Endometrial microvascular endothelial cells (primary cell): ENCODE measurements around the gene CYB5A. TPM values are rescaled to one million over a fixed set of nuclear protein-coding genes. Genes with fewer than 3 reads are reported as not detected.

ENCODE experiments used
- in situ Hi-C: cut with HindIII; loops from 2 replicates; pipeline ENCODE4 v1.10.0; 2017; ENCODE audit warnings: low sequenced_read_pairs, low pct_unique_long_range_greater_than_20kb; ENCODE audit errors: inconsistent ontology term
- total RNA-seq: library from RNA; depleted of rRNA; stranded (reverse); fragments of >200 nt; gene quantifications from one replicate; pipeline ENCODE4 v1.2.3, GENCODE V29; 2015; ENCODE audit errors: inconsistent ontology term

Gene CYB5A
- total RNA-seq, 1 donor from 2014 or later = 40.3 TPM

DNA sequence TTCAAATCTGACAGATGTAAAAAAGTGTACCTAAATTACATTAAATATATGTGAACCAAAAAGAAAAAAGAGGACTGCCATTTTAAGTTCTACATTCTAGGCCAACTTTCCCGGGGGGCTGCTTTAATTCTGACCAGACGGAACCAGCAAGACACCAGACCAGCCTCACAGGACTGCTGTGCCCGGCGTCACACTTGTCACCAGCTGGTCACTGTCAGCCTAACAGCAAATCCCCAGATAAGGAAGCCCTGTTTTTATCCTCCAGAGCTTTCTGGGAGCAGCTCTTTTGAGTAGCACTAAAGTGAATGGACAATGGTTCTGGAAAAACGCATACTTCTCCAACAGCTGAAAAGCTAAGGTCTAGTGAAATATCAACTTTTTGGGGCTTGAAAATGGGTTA, 35.6 kb downstream of the CYB5A start:
- in situ Hi-C loops = no loop called here

DNA sequence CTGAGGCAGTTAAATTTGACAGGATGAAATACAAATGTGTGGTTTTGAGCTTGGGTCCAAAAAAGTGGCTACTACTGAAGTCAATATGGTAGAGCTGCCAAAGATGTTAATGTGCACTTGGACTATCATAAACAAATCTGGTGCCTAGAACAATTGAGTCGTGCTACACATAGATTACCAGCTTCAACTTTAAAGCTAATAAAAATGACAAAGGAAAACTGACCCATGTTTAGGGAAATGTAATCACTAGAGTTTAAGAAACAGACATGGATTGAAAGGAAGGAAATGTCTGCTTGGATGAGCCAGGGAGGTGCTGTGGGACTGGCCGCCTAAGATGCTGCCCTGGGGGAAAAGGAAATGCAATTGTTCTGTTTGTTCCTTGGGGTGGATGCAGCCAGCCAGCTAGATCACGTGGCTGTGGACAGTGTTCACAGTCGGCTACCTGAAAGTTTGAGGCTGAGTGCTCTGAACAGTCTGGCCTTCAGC, 36.6 kb downstream of the CYB5A start:
- in situ Hi-C loops = no loop called here

DNA sequence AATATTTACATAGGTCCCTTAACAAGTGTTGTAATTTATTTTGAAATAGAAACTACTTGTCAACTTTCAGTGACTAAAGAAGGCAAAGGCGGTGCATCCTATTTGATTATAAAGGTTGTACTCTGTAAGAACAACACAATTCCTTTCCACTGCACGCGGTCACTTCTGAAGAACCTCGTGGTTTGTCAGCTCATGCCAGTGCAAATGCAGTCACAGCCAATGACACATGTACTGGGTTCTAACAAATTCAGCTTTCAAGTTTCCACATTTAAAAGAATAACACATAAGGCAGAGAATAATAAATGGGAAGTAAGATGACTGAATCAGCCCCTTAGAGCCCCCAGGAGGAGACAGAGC, 39.7 kb downstream of the CYB5A start:
- in situ Hi-C loops = no loop called here

DNA sequence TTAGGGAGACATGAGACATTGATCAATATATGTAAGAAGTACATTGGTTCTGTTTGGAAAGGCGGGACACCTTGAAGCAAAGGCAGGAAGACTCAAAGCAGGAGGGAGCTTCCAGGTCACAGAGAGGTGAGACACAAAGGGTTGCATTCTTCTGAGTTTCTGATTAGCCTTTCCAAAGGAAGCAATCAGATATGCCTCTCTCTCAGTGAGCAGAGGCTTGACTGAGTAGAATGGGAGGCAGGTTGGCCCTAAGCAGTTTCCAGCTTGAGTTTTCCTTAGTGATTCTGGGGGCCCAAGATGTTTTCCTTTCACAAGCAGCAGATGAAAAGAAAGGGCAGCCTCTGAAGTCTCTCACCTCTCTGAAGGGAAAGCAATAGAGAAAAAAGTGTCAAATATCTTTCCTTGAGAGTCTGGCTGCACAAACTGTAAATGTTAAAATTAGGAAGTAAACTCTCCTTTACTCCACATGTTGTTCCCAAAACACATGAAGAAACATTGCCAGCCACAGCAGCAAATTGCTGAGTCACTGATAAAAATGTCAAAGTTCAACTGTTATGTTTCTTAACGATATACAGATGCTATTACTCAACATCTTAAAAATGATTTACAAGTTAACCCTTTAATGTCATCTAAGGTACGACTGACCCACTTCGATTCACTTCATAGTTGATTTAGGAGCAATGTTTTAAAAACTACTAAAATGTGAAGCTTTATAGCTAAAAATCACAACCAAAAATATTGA, 40.3 kb downstream of the CYB5A start:
- in situ Hi-C loops = no loop called here

DNA sequence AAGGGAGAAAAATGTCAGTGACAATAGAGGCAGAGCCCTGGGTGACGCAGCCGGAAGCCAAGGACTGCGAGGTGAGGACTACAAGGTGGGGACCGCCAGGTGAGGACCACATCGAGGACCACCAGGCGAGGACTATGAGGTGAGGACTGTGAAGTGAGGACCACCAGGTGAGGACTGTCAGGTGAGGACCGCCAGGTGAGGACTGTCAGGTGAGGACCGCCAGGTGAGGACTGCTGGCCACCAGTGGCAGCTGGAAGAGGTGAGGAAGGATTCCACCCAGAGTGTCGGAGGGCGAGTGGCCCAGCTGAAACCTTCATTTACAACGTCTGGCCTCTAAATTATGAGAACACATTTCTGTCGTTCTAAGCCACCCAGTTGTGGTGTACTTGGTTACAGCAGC, 41.6 kb downstream of the CYB5A start:
- in situ Hi-C loops = no loop called here

DNA sequence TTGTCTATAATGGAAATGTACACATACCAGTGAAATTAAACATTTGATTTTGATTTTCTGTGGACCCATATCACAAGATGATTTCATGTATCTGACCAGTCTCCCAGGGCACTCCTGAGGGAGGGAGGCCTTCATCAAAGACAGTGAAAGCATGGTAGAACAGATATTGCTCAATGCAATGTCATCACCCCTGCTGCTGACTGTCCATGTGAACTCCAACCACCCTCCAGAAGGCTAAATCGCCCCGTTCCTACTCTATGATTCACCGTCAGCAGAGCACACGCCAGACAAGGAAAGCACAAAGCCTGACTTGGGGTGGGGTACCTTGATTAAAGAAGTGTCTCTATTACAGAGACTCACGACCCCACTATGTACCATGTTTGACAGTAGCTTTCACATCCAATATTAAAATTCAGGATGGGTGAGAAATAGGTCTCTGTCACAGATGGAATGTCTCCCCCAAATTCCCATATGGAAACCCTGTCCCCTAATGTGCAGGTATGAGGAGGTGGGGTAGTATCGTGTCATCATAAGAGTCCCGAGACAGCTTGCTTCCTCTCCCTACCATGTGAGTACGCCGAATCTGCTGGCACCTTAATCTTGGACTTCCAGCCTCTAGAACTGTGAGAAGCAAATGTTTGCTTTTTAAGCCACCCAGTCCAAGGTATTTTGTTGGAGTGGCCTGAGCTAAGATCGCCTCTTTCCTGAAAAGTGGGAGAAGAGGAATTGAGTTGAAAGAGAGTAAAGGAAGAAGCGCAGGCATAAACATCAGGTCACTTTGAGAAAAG, 42.4 kb downstream of the CYB5A start:
- in situ Hi-C loops = no loop called here

DNA sequence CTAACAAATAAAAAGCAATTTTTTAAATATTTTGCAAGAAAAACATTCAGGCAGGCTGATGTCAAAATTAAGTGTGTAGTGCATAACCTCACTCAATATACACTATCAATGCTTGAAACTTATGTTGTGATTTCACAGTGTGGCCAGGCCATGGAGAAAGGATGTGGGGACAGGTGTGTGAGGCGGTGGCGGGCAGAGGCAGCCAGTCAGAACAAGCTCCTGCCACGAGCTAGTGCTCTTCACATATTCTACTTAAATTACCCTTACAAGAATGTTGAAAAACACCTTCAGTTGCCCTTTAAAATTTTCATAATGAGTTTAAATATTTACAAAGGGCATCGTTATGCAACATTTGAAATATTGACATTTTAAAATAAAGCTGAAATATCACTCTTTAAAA, 43.2 kb downstream of the CYB5A start:
- in situ Hi-C loops = no loop called here

DNA sequence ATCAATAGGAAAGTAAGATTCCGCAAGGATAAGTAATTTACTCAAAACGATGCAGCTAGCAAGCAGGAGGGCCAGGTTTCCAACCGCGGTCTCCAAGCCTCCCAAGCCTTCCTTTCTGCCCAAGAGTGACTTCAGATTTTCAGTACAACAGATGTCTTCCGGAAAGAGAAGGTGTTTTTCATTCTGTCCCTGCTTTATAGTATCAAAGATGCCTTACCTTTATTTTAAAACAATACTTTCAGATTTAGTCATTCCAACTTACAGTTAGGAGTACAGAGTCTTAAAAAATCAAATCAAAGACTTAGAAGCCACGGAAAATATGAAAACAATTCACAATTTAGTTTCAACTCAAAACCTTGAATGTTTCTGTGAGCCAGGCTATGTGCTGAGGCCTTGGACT, 43.6 kb downstream of the CYB5A start:
- in situ Hi-C loops = no loop called here

DNA sequence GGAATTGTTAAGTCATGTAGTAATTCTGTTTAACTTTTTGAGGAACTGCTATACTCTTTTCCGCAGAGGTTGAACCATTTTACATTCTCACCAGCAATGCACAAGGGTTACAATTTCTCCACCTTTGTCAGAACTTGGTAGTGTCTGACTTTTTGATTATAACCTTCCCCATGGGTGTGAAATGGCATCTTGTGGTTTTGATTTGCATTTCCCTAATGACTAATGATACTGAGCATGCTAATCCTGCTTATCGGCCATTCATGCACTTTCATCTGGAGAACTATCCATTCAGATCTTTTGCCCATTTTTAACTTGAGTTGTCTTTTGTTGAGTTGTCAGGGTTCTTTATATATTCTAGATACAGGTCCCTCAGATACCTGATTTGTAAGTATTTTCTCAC, 47.2 kb downstream of the CYB5A start:
- in situ Hi-C loops = no loop called here

DNA sequence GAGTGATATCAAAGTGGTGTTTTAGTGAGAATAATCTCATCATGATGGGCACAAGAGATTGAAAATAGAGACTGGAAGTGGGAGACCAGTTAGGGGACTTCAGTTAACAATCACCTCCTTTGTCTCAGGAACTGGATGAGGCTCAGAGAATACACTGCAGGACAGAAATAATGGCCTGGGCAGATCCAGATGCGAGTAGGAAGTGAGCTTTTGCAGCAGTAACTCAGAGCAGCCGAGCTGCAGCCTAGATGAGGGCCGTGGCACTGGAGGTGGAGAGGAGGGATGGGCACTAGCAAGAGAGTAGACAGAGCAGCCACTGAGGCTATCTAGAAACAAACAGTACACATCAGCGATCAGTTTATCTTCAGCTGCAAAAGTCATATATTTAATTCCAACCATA, 48.6 kb downstream of the CYB5A start:
- in situ Hi-C loops = no loop called here

DNA sequence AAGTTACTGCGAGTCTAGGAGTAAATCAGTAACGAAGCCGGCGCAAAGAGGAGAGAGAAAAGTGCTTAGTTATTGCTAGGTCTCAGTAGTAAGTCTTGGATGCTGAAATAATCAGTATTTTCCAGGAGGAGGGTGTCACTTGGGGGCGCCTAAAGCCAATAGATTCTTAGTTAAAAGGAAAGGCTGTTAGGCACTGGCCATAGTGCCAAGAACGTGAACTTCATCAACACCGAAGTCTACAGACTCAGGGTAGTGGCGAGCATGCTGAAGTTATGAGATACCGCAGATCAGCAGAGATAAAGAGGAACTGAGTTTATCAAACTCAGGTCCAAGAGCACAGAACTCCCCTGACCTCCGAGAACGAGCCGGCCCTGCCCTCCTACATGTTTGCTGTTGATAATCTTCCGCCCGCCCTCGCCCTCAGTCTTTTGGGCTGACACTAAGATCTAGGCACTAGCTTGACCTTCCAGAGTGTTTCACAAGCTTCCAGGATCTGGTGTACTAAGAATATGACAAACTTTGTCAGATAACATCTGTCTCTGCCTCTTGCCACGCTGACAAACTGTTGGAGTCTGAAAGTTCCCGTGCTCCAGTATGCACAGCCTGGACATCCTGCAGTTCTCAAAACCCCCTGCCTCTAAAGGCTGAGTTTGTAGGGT, 49.2 kb downstream of the CYB5A start:
- in situ Hi-C loops = no loop called here

DNA sequence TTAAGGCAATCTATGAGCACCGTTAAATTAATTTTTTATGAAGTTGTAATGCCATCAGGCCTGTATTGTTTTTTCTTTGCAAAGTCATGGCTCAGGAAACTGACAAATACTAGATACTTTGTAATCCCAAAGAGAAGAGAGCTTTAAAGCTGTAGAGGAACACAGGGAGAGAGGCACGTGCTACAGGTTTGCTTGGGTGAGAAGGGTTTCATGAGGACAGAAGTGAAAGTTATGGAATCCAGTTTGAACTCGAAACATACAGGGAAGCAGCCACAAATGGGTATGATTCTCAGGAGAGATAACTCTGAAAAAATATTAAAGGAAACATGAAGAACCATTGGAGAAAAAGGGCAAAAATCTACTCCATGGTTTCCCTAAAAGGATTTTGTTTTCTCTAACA, 49.8 kb downstream of the CYB5A start:
- in situ Hi-C loops = no loop called here

DNA sequence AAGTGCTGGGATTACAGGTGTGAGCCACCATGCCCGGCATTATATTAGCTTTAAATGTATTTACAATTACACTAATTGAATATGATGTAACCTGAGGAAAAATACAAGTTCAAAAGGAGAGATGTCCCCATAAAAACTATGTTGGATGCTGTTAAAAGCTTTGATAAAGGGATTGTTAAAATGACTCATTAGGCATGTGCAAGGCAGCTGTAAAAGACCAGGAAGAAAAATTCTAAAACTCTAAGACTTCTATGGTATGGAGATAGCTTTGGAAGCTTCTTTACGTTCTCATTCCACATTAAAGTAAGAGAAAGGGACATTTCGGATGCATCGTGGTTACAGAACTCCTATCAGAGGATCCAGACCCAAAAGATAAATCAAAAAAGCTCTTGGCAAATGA, 50.3 kb downstream of the CYB5A start:
- in situ Hi-C loops = no loop called here

DNA sequence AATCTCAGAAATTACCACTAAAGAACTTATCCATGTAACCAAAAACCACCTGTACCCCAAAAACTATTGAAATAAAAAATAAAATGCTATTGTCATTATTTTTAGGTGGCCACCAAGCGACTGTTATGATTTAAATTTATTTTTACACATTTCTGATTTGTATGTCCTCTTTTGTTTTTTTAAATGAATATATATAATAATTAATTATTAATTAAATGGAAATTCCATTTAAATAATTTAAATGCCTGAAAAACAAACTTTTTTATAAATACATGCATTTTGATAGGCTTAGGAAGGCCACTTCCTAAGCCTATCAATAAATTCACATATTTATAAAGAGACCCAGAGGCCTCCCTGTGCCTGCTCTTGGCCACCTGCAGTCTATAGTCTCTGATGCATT, 52.2 kb downstream of the CYB5A start:
- in situ Hi-C loops = no loop called here

DNA sequence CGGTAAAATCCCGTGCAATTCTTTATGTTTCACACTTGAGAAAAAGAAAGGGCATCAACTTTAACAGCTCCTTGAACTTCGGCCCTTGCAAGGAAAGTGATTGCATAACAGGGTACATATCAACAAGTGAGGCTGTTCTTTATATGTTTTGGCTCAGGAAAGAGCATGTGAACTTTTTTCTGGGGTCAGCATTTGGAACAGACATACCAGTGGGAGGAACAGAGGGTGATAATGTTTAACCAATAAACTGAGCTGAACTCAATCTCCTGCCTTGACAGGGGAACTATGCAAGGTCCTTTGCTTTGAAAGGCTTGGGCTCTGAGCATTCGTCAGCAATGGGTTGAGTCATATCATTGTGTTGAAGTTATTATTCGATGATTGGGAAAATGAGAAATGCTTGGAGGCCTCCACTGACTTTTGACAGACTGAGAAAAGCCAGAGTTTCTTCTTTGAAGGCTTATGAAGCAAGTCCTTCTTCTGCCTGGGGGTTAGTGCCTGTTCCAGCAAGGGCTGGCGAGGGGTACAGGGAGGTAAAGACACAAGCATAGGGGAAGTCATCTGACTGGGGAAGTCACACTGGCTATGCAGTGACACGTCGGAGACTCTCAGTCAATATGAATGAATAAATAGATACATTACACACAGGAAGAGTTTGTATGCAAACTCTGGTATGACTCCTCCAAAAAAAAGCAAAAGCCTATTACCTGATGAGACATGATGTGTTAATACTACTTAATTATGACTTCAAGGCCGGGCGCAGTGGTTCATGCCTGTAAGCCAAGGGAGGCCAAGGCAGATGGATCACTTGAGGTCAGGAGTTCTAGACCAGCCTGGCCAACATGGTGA, 57.2 kb downstream of the CYB5A start:
- in situ Hi-C loops = no loop called here

DNA sequence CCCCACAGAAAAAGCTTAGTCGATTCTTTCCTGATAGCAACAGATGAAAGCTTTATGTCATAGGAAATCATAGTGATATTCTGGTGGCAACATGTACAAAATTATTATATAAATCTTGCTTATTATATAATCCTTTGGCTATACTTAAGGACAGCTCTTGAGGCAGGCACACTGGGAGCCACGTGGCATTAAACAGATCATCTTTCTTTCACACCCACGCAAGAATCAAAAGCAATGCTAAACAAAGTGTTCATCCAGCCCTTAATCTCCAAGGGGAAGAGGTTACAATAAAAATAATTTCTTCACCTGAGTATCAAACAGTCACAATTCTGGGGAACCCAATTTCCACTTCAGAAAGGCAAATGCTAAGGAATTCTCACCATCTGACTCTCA, 57.8 kb downstream of the CYB5A start:
- in situ Hi-C loops = no loop called here

DNA sequence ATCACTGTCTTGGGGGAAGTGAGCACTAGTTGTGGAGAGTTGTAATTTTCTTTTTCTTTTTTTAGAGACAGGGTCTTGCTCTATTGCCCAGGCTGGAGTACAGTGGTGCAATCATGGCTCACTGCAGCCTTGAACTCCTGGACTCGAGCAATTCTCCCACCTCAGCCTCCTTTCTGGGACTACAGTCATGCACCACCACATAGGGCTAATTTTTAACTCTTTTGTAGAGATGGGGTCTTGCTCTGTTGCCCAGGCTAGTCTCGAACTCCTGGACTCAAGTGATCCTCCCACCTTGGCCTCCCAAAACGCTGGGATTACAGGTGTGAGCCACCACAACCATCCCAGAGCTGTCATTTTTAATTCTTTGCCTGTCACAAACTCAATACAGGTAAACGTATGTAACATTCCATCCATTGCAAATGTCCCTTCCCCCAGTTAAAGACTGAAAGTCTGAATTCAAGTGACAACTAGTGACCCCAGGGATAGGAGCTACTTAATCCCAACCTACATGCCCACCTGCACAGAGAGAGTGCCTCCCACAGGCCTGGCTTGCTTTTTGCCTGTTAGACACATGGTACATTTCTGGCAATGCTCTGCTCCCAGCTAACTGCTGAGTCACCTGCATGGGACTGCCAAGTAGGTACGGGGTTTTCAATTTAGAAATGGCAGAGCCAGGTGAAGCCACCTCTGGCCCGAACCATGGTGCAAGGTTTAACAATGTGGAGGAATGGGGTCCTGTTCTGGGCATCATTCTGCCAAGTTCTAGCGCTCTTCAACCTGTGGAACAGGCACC, 60.6 kb downstream of the CYB5A start:
- in situ Hi-C loops = no loop called here

DNA sequence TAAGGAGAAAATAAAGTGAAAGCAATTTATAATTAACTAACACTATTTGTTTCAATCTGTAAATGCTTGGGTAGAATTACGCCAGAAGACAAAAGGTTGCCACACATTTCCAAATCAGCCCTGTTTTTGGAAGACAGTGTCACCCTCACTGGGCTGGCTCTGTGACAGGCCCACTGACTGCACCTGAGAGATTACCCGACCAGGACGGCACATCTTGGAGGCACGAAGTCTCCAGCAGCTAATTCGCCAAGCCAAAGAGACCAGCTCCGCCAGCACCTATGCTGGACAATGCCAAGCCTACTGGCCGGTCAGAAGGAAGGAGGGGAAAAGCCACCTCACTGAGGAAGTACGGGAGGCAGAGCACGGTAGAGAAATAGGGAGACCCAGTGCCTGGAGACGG, 61.9 kb downstream of the CYB5A start:
- in situ Hi-C loops = no loop called here
